Lower leg skin (tissue), 3 donors: Measurements from ENCODE around the gene ADGRF3.

Experiments used
- CTCF ChIP-seq, 3 donors: fragments of 450-650 bp; IDR thresholded peaks; one replicate each; pipeline ENCODE4 v1.5.1; 2016; ENCODE audit warnings: antibody characterized with exemption in 3 of 3, mild to moderate bottlenecking in 3 of 3, moderate library complexity in 2 of 3
- POLR2A ChIP-seq, 2 donors: fragments of 450-650 bp; IDR thresholded peaks; one replicate each; pipeline ENCODE4 v1.6.1; 2016 to 2017; ENCODE audit warnings: antibody characterized with exemption in 2 of 2, mild to moderate bottlenecking in 1 of 2, moderate library complexity in 1 of 2

GRCh38 chr2:26347286-26347865 lies 787 bp upstream of the ADGRF3 start:
- TF ChIP-seq CTCF (IDR thresholded peaks at IDR 0.05) (no peak), POLR2A (IDR thresholded peaks at IDR 0.05) (no peak)
